Cardiac fibroblast (primary cell): Measurements from ENCODE around the gene TULP3.

ENCODE experiments used
- DNase-seq, 2 donors: peaks; one replicate each; pipeline versions ENCODE4 v3.0.0 to v3.0.0-alpha.2; 2010; ENCODE audit warnings: low read depth in 2 of 2
- H3K4me3 ChIP-seq, 2 donors: replicated peaks in 1 of 2; 1 replicate in 1 of 2; 2 replicates in 1 of 2; pipeline ENCODE4 v1.5.1; 2011; ENCODE audit warnings: low read depth in 2 of 2, low read length in 2 of 2, mild to moderate bottlenecking in 2 of 2, moderate library complexity in 1 of 2
- CTCF ChIP-seq: IDR thresholded peaks from one replicate; pipeline ENCODE4 v1.5.1; 2011; ENCODE audit warnings: low read depth, mild to moderate bottlenecking, low read length, inconsistent platforms

Gene TULP3

GRCh38 chr12:2957816-2958431, 67.2 kb downstream of the TULP3 start:
- no peak for DNase-seq
- peak overlapping the region; percentile 72 to 75 for H3K4me3 ChIP-seq
- TF ChIP-seq CTCF, result no peak

- DNase-seq, result peak; percentile 67 to 75
- peak overlapping the region; percentile 72 to 75 for H3K4me3 ChIP-seq
- no peak for TF ChIP-seq CTCF
Observed at GRCh38 chr12:2958432-2959191, 67.9 kb downstream of the TULP3 start.

GRCh38 chr12:2959192-2959504, 68.5 kb downstream of the TULP3 start, which contains the start of gene TEAD4:
Gene TEAD4 (plus strand): TSS chr12:2959397.
- no peak for TF ChIP-seq CTCF
- H3K4me3 ChIP-seq, result peak within 1 kb of the TSS; percentile 72 to 75
- peak; percentile 74 to 85 for DNase-seq

- peak overlapping the region; percentile 72 to 75 for H3K4me3 ChIP-seq
- peak; percentile 58 to 69 for DNase-seq
- TF ChIP-seq CTCF, result no peak
Observed at GRCh38 chr12:2959505-2960389, 69.1 kb downstream of the TULP3 start.

- DNase-seq, result peak; percentile 19 to 25
- no peak for TF ChIP-seq CTCF
- H3K4me3 ChIP-seq, result peak overlapping the region; percentile 72 to 75
Observed at GRCh38 chr12:2960390-2960956, 69.8 kb downstream of the TULP3 start.

- peak overlapping the region; percentile 72 to 75 for H3K4me3 ChIP-seq
- TF ChIP-seq CTCF, result no peak
- DNase-seq, result peak; percentile 14 to 18
Observed at GRCh38 chr12:2960996-2961616, 70.4 kb downstream of the TULP3 start.
